Thymus (tissue), 11 donors: Measurements from ENCODE around the gene MBP. TPM values are rescaled to one million over a fixed set of nuclear protein-coding genes. Genes with fewer than 3 reads are reported as not detected.

Experiments used
- DNase-seq, 9 donors: peaks; one replicate each; pipeline ENCODE4 v3.0.0-alpha.2; 2013; ENCODE audit warnings: low spot score in 9 of 9, low read depth in 6 of 9, missing footprints in 1 of 9
- H3K27ac ChIP-seq, 2 donors: one replicate each; pipeline ENCODE4 v1.5.1; 2013; ENCODE audit warnings: control low read depth in 1 of 2, low read depth in 1 of 2, low read length in 1 of 2, mild to moderate bottlenecking in 1 of 2, moderate library complexity in 1 of 2
- H3K27me3 ChIP-seq, 2 donors: one replicate each; pipeline ENCODE4 v1.5.1; 2013; ENCODE audit warnings: low read length in 1 of 2; ENCODE audit not compliant: control insufficient read depth in 2 of 2, insufficient read depth in 1 of 2
- H3K36me3 ChIP-seq, 2 donors: one replicate each; pipeline ENCODE4 v1.5.1; 2013; ENCODE audit warnings: low read length in 1 of 2, mild to moderate bottlenecking in 1 of 2, moderate library complexity in 1 of 2; ENCODE audit not compliant: control insufficient read depth in 2 of 2, insufficient read depth in 2 of 2
- H3K4me1 ChIP-seq, 2 donors: one replicate each; pipeline ENCODE4 v1.5.1; 2013; ENCODE audit warnings: low read length in 2 of 2; ENCODE audit not compliant: control insufficient read depth in 2 of 2, insufficient read depth in 2 of 2
- H3K4me3 ChIP-seq, 2 donors: one replicate each; pipeline ENCODE4 v1.5.1; 2013; ENCODE audit warnings: low read length in 2 of 2, control low read depth in 1 of 2, mild to moderate bottlenecking in 1 of 2
- H3K9me3 ChIP-seq, 2 donors: one replicate each; pipeline ENCODE4 v1.5.1; 2013; ENCODE audit warnings: low read length in 1 of 2, mild to moderate bottlenecking in 1 of 2; ENCODE audit not compliant: control insufficient read depth in 2 of 2, insufficient read depth in 1 of 2
- WGBS: extraction: QIAGEN DNeasy Blood & Tissue Kit; methylation state at CpG from one replicate; pipeline ENCODE4 v1.1.7; 2013; 5-methylcytosine and 5-hydroxymethylcytosine counted together
- polyA plus RNA-seq: library from polyadenylated mRNA; stranded (reverse); fragments of 200-250 nt; gene quantifications from one replicate; pipeline ENCODE4 v1.2.3, GENCODE V29; 2013
- total RNA-seq: library from RNA; stranded (reverse); fragments of 120-200 nt; gene quantifications from one replicate; pipeline ENCODE4 v1.2.4, GENCODE V29; 2013
- donor health status: healthy.

The MBP gene
- total and polyA plus RNA-seq, 2 donors: 16.1 to 16.3 TPM

DNA sequence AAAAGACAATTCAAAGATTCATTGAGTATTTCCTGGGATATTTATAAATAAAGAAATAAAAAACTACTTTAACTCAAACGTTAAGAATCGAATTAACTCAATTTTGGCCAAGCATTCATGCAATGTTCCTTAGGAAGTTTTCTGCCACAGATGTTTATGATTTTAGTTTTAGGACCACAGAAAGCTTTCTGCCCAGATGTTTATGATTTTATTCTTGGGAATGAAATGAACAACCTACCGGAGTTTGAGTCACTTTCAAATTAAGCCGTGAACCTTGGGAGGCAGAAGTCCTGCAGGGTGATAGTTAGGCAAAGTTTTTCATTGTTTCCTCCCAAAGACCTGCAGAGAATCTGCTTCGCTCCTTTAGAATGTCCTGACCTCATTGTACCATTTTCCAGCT, 34.7 kb upstream of the MBP start:
- Histone ChIP-seq H3K4me1 (no peaks in the 10 kb centered on the region), H3K4me3 (no peak overlapping the region), H3K27me3 (no peaks in the 10 kb centered on the region), H3K36me3 (no peaks in the 10 kb centered on the region), H3K9me3 (no peaks in the 10 kb centered on the region), H3K27ac (no peak overlapping the region)
- WGBS: 95% methylated on average over 5 of the region's 5 CpGs
- DNase-seq: no peak

DNA sequence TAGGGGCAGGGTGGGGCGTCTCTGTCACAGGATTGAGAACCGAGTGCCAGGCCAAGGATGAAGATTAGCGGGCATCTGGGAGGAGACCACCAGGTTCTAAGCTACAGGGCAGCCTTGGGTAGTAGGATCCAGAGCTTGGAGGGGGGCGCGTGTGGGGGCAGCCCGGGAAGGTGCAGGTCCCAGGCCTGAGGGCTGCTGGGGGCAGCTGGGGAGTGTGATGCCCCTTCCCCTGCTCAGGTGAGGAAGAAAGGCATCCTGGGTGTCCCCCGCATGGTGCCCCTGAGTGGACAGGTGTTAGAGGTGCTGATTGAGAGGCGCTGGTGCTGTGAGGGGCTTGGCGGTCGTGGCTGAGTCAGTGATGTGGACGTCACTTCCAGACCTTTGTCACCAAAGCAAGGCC, 33.9 kb upstream of the MBP start:
- Histone ChIP-seq H3K9me3 (no peaks in the 10 kb centered on the region), H3K36me3 (no peaks in the 10 kb centered on the region), H3K4me1 (no peaks in the 10 kb centered on the region), H3K27me3 (no peaks in the 10 kb centered on the region), H3K4me3 (no peak overlapping the region), H3K27ac (no peak overlapping the region)
- 98% methylated on average over 11 of the region's 11 CpGs for WGBS
- no peak for DNase-seq

DNA sequence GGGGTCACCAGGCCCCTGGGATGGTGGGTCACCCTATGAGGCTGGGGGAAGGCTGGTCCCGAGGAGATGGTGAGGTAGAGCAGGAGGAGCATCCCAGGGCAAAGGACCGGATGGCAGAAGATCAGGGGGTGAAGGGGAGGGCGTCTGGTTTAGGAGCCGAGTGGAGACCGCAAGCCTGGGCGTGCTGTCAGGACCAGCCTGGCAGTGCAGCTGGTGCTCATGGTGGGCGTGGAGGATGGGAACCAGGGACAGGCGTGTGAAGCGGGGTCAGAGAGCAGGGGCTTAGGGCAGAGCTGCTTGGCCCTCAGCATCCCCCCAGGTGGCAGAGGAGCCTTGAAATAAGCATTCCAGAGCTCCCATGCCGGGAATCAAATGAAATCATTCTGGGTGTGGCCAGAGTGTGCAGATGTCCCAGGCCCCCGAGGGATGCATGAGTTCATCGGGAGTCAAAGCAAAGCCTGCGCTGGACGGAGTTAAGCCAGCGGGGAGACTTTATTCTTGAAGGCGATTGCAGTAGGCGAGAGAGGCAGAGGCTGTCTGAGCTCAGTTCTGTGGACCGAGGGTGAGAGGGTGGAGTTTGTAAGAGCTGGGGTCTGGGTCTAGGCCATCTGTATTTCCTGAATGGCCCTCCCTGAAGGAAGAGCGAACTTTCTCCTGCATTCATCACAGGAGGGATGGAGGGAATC, 33.1 kb upstream of the MBP start:
- 90% methylated on average over 19 of the region's 19 CpGs for WGBS

DNA sequence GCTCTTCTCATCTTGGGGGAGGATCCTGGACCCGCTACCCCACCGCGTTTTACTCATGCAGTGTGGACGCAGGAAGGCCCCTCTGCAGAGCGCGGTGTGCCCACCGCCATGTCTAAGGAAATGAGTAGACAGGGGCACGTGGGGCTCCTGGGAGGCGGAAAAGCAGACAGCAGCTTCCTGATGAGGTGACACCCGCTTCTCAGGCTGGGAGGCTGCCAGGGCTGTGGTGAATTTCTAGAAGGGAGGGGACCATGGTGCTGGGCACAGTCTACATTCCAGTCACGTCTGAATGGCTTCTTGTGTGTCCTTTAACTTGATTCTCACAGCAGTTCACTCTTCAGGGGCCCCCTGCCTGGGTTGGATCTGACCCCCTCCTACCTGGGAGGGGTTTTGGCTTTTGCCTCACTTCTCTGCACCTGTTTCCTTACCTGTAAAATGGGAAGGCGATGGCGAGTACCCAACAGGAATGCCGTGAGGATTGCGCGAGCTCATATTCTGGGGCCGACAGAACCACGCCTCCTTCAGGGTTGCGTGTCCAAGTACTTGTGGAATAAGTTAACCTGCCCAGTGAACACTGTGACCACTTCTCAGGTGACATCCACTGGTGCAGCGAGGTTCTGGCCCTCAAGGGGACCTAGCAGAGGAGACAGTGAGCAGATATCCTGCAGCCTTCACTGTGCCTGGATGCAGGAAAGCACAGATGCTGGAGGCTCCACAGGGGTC, 32.3 kb upstream of the MBP start:
- H3K36me3 ChIP-seq: no peaks in the 10 kb centered on the region
- WGBS: 82% methylated on average over 20 of the region's 20 CpGs
- H3K27ac ChIP-seq: no peak overlapping the region
- H3K9me3 ChIP-seq: no peaks in the 10 kb centered on the region
- DNase-seq: no peak
- H3K27me3 ChIP-seq: no peaks in the 10 kb centered on the region
- no peak overlapping the region for H3K4me3 ChIP-seq
- no peaks in the 10 kb centered on the region for H3K4me1 ChIP-seq

More for the DNA sequence above, 33.1 kb upstream of the MBP start:
- no peaks in the 10 kb centered on the region for H3K27me3 ChIP-seq
- H3K4me3 ChIP-seq: no peak overlapping the region
- H3K9me3 ChIP-seq: no peaks in the 10 kb centered on the region
- H3K4me1 ChIP-seq: no peaks in the 10 kb centered on the region
- no peak for DNase-seq
- H3K27ac ChIP-seq: no peak overlapping the region
- no peaks in the 10 kb centered on the region for H3K36me3 ChIP-seq

DNA sequence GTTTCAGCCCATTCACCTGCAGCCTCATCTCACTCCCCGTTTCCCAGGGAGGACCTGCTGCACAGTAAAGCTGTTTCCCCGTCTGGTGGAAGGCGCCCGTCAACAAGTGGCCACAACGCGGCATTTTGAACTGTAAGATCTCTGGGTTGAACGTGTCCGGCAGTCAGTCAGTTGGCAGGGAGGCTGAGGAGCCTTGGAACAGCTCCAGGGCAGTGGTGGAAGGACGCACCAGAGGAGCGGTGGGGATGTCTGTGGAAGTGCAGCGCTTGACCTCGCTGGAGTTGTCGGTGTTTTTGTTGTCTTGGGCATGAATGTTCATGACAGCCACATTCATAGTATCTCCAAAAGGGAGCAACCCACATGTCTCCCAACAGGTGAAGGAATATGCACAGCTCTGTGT, 31.4 kb upstream of the MBP start:
- no peak for DNase-seq
- WGBS: 96% methylated on average over 13 of the region's 13 CpGs

DNA sequence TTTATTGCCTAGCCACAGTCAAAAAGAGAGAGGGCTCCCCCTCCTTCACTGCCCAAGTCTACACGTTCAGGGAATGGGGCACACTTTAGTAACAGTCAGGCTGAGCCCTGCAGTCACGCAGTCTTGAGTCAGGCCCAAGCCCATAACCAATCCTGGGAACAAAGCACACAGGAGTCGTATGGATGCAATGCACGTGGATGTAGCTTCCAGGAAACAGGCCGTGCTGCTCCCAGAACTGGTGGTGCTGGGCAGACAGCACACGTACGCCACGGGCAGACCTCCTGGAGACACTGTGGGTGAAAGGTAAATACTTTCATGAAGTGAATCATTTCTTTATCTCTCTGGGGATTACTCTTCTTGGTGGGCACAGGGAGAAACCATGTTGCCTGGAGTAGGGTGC, 30.0 kb upstream of the MBP start:
- no peak for DNase-seq
- Histone ChIP-seq H3K27ac (no peak overlapping the region), H3K4me1 (no peaks in the 10 kb centered on the region), H3K4me3 (no peak overlapping the region), H3K9me3 (no peaks in the 10 kb centered on the region), H3K36me3 (no peaks in the 10 kb centered on the region), H3K27me3 (no peaks in the 10 kb centered on the region)
- WGBS: 94% methylated on average over 8 of the region's 8 CpGs

More for the DNA sequence above, 31.4 kb upstream of the MBP start:
- Histone ChIP-seq H3K4me3 (no peak overlapping the region), H3K27ac (no peak overlapping the region), H3K9me3 (no peaks in the 10 kb centered on the region), H3K27me3 (no peaks in the 10 kb centered on the region), H3K4me1 (no peaks in the 10 kb centered on the region), H3K36me3 (no peaks in the 10 kb centered on the region)

DNA sequence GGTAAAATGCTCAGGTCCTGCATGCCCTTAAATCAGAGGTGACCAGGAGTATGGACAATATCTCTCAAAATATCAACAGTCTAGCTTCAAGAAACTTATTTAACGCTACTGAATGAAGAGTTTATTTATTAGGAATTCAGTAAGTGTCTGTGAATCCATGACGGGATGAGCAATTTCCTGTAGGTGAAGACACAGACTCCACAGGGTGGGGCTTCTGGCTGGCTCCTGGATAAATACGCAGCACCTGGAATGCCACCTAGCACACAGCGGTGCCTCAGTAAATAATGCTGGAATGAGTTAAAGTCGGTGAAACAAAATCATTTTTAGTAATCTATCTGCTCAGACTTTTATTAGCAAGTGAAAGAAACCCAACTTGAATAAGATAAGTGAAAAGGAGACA, 29.4 kb upstream of the MBP start:
- no peaks in the 10 kb centered on the region for H3K36me3 ChIP-seq
- 83% methylated on average over 5 of the region's 5 CpGs for WGBS
- H3K27me3 ChIP-seq: no peaks in the 10 kb centered on the region
- no peak overlapping the region for H3K4me3 ChIP-seq
- no peak overlapping the region for H3K27ac ChIP-seq
- no peaks in the 10 kb centered on the region for H3K9me3 ChIP-seq
- no peaks in the 10 kb centered on the region for H3K4me1 ChIP-seq
- DNase-seq: no peak

DNA sequence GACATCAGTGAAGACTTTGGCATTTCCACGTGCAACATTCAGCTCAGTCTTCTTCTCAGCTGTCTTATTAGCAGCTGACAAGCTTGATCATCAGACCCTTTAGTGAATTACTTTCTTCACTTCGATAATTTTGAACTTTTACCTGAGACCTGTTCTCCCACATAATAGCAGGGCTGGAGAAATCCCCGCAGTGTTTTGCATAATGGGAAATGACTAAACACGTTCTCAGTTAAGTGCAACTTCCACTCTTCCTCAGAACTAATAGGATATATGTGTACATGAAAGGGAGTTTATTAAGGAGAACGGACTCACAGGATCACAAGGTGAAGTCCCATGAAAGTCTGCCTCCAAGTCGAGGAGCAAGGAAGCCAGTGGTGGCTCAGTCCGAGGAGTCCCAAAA, 28.8 kb upstream of the MBP start:
- no peak overlapping the region for H3K4me3 ChIP-seq

DNA sequence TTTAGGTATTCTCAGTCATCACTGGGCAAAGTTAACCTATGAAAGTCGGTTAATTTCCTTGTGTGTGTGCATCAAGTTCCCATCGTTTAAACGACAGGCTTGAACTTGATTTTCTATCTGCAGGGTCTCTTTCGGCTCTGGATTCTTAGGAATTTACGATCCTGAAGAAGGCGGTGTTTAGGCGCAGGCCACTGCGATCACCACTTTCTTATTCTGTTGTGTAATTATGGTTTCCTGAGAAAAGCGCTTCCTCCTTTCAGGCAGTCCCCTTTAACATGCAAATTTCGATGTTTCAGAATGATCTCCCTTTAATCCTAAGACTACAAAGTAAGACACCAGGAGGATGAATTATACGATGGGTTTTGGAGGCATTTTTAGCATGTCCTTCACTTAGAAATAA, 27.9 kb upstream of the MBP start:
- H3K4me1 ChIP-seq: no peaks in the 10 kb centered on the region
- no peaks in the 10 kb centered on the region for H3K9me3 ChIP-seq
- no peaks in the 10 kb centered on the region for H3K27me3 ChIP-seq
- H3K4me3 ChIP-seq: no peak overlapping the region
- no peaks in the 10 kb centered on the region for H3K36me3 ChIP-seq
- DNase-seq: no peak
- H3K27ac ChIP-seq: no peak overlapping the region
- 27% methylated on average over 11 of the region's 11 CpGs for WGBS

More for the DNA sequence above, 28.8 kb upstream of the MBP start:
- no peaks in the 10 kb centered on the region for H3K4me1 ChIP-seq
- no peaks in the 10 kb centered on the region for H3K9me3 ChIP-seq
- WGBS: 87% methylated on average over 7 of the region's 7 CpGs
- no peaks in the 10 kb centered on the region for H3K27me3 ChIP-seq
- no peak for DNase-seq
- no peaks in the 10 kb centered on the region for H3K36me3 ChIP-seq
- H3K27ac ChIP-seq: no peak overlapping the region
